Neural cell (in vitro differentiated cells): ENCODE measurements around the gene TBC1D22B.

Experiments used
- EP300 ChIP-seq: fragments of 450-650 bp; conservative IDR thresholded peaks from 2 replicates; pipeline ENCODE4 v1.6.1; 2014; ENCODE audit warnings: antibody characterized with exemption, mild to moderate bottlenecking, moderate library complexity; ENCODE audit not compliant: poor library complexity, severe bottlenecking
- EZH2 ChIP-seq: fragments of 200-600, 300-800 bp; shearing (Covaris generic), sonication (generic); IDR thresholded peaks from 2 replicates; pipeline ENCODE4 v1.6.1; 2014; ENCODE audit warnings: antibody characterized with exemption, low read length, borderline replicate concordance, mild to moderate bottlenecking; ENCODE audit not compliant: insufficient read depth, poor library complexity, severe bottlenecking
- POLR2AphosphoS5 ChIP-seq: IDR thresholded peaks from 2 replicates; pipeline ENCODE4 v1.6.1; 2012
- SMC3 ChIP-seq: fragments of 450-650 bp; conservative IDR thresholded peaks from 2 replicates; pipeline ENCODE4 v1.6.1; 2014; ENCODE audit warnings: antibody characterized with exemption, mild to moderate bottlenecking, moderate library complexity; ENCODE audit not compliant: poor library complexity
- TAF1 ChIP-seq: IDR thresholded peaks from 2 replicates; pipeline ENCODE4 v1.6.1; 2012; ENCODE audit warnings: low read depth
- TF ChIP-seq, protein P1 (sequence below): fragments of 450-650 bp; IDR thresholded peaks from 2 replicates; pipeline ENCODE4 v1.5.1; 2014; ENCODE audit warnings: antibody characterized with exemption, mild to moderate bottlenecking, moderate library complexity; ENCODE audit not compliant: poor library complexity, severe bottlenecking

- TF ChIP-seq EZH2 (no peak), SMC3 (no peak), POLR2AphosphoS5 (no peak), EP300 (no peak), TAF1 (no peak)
- TF ChIP-seq, protein P1, sequence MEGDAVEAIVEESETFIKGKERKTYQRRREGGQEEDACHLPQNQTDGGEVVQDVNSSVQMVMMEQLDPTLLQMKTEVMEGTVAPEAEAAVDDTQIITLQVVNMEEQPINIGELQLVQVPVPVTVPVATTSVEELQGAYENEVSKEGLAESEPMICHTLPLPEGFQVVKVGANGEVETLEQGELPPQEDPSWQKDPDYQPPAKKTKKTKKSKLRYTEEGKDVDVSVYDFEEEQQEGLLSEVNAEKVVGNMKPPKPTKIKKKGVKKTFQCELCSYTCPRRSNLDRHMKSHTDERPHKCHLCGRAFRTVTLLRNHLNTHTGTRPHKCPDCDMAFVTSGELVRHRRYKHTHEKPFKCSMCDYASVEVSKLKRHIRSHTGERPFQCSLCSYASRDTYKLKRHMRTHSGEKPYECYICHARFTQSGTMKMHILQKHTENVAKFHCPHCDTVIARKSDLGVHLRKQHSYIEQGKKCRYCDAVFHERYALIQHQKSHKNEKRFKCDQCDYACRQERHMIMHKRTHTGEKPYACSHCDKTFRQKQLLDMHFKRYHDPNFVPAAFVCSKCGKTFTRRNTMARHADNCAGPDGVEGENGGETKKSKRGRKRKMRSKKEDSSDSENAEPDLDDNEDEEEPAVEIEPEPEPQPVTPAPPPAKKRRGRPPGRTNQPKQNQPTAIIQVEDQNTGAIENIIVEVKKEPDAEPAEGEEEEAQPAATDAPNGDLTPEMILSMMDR, result no peak
These were observed 53.4 kb downstream of the TBC1D22B start for GRCh38 chr6:37310966-37311365.
